Fibroblast of the aortic adventitia (primary cell): ENCODE results near the gene ACOT11. TPM values are rescaled to one million over a fixed set of nuclear protein-coding genes. Genes with fewer than 3 reads are reported as not detected.

Source experiments
- DNase-seq: peaks from one replicate; pipeline ENCODE4 v3.0.0-alpha.2; 2010; ENCODE audit warnings: low read depth
- H3K4me3 ChIP-seq: 2 replicates; pipeline ENCODE4 v1.5.1; 2011; ENCODE audit warnings: low read depth, mild to moderate bottlenecking, control low read depth, low read length, moderate library complexity
- CTCF ChIP-seq: IDR thresholded peaks from 2 replicates; pipeline ENCODE4 v1.5.1; 2011; ENCODE audit warnings: mild to moderate bottlenecking, low read length, control low read depth, inconsistent platforms; ENCODE audit not compliant: insufficient read depth
- total RNA-seq: library from RNA; depleted of rRNA; stranded (reverse); fragments of >200 nt; gene quantifications from 2 replicates; pipeline ENCODE4 v1.2.3, GENCODE V29; 2012; ENCODE audit warnings: low replicate concordance

Gene ACOT11
- total RNA-seq, 1 donor = 3.9 TPM

GRCh38 chr1:54566438-54567141 lies 18.6 kb downstream of the ACOT11 start:
- TF ChIP-seq CTCF = no peak
- no peak overlapping the region for H3K4me3 ChIP-seq
- no peak for DNase-seq

GRCh38 chr1:54567961-54568360 lies 19.9 kb downstream of the ACOT11 start:
- no peak for DNase-seq
- H3K4me3 ChIP-seq = no peak overlapping the region
- TF ChIP-seq CTCF = no peak

GRCh38 chr1:54569339-54569738 lies 21.3 kb downstream of the ACOT11 start:
- TF ChIP-seq CTCF = no peak
- no peak for DNase-seq
- H3K4me3 ChIP-seq = no peak overlapping the region

GRCh38 chr1:54570161-54570560 lies 22.1 kb downstream of the ACOT11 start:
- H3K4me3 ChIP-seq = no peak overlapping the region
- TF ChIP-seq CTCF = no peak
- no peak for DNase-seq

- TF ChIP-seq CTCF = no peak
- no peak for DNase-seq
- no peak overlapping the region for H3K4me3 ChIP-seq
Measured at GRCh38 chr1:54571326-54571725, 23.3 kb downstream of the ACOT11 start.

- H3K4me3 ChIP-seq = no peak overlapping the region
- no peak for TF ChIP-seq CTCF
- DNase-seq = no peak
Measured at GRCh38 chr1:54571803-54572541, 23.9 kb downstream of the ACOT11 start.

- DNase-seq = no peak
- no peak overlapping the region for H3K4me3 ChIP-seq
- TF ChIP-seq CTCF = no peak
Measured at GRCh38 chr1:54572542-54572850, 24.5 kb downstream of the ACOT11 start.
